Esophagus muscularis mucosa (tissue), 4 donors: ENCODE results near the gene BTBD8. TPM values are rescaled to one million over a fixed set of nuclear protein-coding genes. Genes with fewer than 3 reads are reported as not detected.

Experiments
- DNase-seq: peaks from one replicate; pipeline ENCODE4 v3.0.0-alpha.2; 2017; ENCODE audit errors: extremely low spot score
- H3K27ac ChIP-seq, 4 donors: fragments of 200-600 bp; sonication (generic); replicated peaks in 1 of 4; 1 replicate in 3 of 4; 2 replicates in 1 of 4; pipeline ENCODE4 v1.5.1; 2016 to 2019; ENCODE audit warnings: mild to moderate bottlenecking in 1 of 4
- H3K27me3 ChIP-seq, 4 donors: fragments of 200-600 bp; sonication (generic); one replicate each; pipeline versions ENCODE4 v1.5.1 to v1.6.0; 2016 to 2019
- H3K36me3 ChIP-seq, 4 donors: fragments of 200-600 bp; sonication (generic); one replicate each; pipeline ENCODE4 v1.5.1; 2016 to 2019
- H3K4me1 ChIP-seq, 4 donors: fragments of 200-600 bp; sonication (generic); one replicate each; pipeline ENCODE4 v1.5.1; 2016 to 2019
- H3K4me3 ChIP-seq, 4 donors: fragments of 200-600 bp; sonication (generic); 1 replicate in 2 of 4; 2 replicates in 2 of 4; pipeline ENCODE4 v1.5.1; 2016 to 2019; ENCODE audit warnings: mild to moderate bottlenecking in 4 of 4, moderate library complexity in 1 of 4
- H3K9me3 ChIP-seq, 4 donors: fragments of 200-600 bp; sonication (generic); 1 replicate in 3 of 4; 2 replicates in 1 of 4; pipeline ENCODE4 v1.5.1; 2016 to 2019
- EP300 ChIP-seq: sonication (generic); formaldehyde crosslinking; IDR thresholded peaks from one replicate; pipeline ENCODE4 v1.6.1; 2017; ENCODE audit warnings: antibody characterized with exemption
- POLR2A ChIP-seq: fragments of 450-650 bp; IDR thresholded peaks from one replicate; pipeline ENCODE4 v1.6.1; 2017; ENCODE audit warnings: antibody characterized with exemption, moderate library complexity, mild to moderate bottlenecking, low read depth
- POLR2AphosphoS5 ChIP-seq, 2 donors: sonication (generic); formaldehyde crosslinking; IDR thresholded peaks; one replicate each; pipeline ENCODE4 v1.6.1; 2017; ENCODE audit warnings: antibody characterized with exemption in 2 of 2
- WGBS: methylation state at CpG from one replicate; pipeline ENCODE4 v1.1.5; 2018; 5-methylcytosine and 5-hydroxymethylcytosine counted together
- intact Hi-C: fragments of 100-400 bp; cut with DNase I; formaldehyde crosslinking; loops from one replicate; pipeline ENCODE4 v1.15.1; 2023
- total RNA-seq, 4 donors: library from RNA; depleted of rRNA; stranded (reverse); fragments of >200 nt; gene quantifications; one replicate each; pipeline versions ENCODE4 v1.1.0 to v1.2.1, GENCODE V29; 2016
- TF ChIP-seq, protein P1 (sequence below), 3 experiments: fragments of 200-600 bp in 2 of 3; fragments of 450-650 bp in 1 of 3; sonication (generic) in 2 of 3; IDR thresholded peaks; one replicate each; pipeline ENCODE4 v1.5.1; 2017 to 2019; ENCODE audit warnings: antibody characterized with exemption in 3 of 3, mild to moderate bottlenecking in 2 of 3, moderate library complexity in 1 of 3

The BTBD8 gene
- total RNA-seq, 4 donors from 2014 or later = 4.3 to 7.8 (median 5.9) TPM

DNA sequence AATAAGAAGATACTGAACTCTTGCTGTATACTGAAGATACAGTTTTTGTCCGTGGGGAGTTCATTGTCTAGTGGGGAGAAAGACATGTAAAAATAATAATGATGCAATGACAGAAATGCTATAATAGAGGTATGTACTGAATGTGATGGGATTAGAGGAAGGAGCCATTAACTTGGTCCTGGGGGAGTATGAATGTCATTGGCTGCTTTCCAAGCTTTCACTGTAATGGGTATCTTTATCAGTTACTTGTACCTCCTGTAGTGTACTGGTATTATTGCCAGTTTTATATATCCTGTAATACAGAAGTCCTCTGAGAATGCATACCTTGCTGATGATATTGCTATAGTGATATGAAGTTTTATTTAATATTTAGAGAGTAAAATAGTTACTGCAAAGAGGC lies 7.4 kb downstream of the BTBD8 start:
- Histone ChIP-seq H3K27me3 (no peaks in the 10 kb centered on the region), H3K4me3 (no peak overlapping the region), H3K9me3 (peaks cover 0 to 20% (median 16%) of the 10 kb centered on the region in 4 donors), H3K27ac (no peak overlapping the region), H3K36me3 (peaks cover 0 to 13% (median 3%) of the 10 kb centered on the region in 4 donors), H3K4me1 (no peaks in the 10 kb centered on the region)
- no peak for DNase-seq
- 89% methylated on average over 1 of the region's 1 CpG for WGBS
- TF ChIP-seq POLR2A = no peak
- TF ChIP-seq, protein P1, sequence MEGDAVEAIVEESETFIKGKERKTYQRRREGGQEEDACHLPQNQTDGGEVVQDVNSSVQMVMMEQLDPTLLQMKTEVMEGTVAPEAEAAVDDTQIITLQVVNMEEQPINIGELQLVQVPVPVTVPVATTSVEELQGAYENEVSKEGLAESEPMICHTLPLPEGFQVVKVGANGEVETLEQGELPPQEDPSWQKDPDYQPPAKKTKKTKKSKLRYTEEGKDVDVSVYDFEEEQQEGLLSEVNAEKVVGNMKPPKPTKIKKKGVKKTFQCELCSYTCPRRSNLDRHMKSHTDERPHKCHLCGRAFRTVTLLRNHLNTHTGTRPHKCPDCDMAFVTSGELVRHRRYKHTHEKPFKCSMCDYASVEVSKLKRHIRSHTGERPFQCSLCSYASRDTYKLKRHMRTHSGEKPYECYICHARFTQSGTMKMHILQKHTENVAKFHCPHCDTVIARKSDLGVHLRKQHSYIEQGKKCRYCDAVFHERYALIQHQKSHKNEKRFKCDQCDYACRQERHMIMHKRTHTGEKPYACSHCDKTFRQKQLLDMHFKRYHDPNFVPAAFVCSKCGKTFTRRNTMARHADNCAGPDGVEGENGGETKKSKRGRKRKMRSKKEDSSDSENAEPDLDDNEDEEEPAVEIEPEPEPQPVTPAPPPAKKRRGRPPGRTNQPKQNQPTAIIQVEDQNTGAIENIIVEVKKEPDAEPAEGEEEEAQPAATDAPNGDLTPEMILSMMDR (IDR thresholded peaks at IDR 0.05) = no peak
- TF ChIP-seq POLR2AphosphoS5 (IDR thresholded peaks at IDR 0.05) = no peak
- TF ChIP-seq EP300 = no peak
- intact Hi-C loops = no loop called here

DNA sequence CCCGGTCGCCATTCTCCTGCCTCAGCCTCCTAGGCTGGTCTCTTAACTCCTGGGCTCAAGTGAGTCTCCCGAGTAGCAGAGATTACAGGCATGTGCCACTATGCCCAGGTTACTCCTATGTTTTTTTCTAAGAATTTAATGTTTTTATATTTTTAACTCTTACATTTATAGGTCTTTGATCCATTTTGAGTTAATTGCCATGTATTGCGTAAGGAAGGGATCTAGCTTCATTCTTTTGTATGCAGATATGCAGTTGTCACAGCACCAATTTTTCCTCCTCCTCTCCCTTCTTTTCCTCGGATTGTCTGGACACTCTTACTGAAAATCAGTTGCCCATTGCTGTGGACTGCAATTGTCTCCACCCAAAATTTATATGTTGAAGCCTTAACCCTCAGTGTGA lies 11.5 kb downstream of the BTBD8 start:
- Histone ChIP-seq H3K9me3 (peaks cover 0 to 4% (median 2%) of the 10 kb centered on the region in 4 donors), H3K4me3 (no peak overlapping the region), H3K36me3 (peaks cover 0 to 18% (median 4%) of the 10 kb centered on the region in 4 donors), H3K27ac (no peak overlapping the region), H3K27me3 (no peaks in the 10 kb centered on the region), H3K4me1 (no peaks in the 10 kb centered on the region)
- TF ChIP-seq, protein P1 (IDR thresholded peaks at IDR 0.05) = no peak
- TF ChIP-seq POLR2A (no peak), POLR2AphosphoS5 (IDR thresholded peaks at IDR 0.05) (no peak), EP300 (no peak)
- WGBS = 96% methylated on average over 5 of the region's 5 CpGs
- intact Hi-C loops = no loop called here
- DNase-seq = no peak

DNA sequence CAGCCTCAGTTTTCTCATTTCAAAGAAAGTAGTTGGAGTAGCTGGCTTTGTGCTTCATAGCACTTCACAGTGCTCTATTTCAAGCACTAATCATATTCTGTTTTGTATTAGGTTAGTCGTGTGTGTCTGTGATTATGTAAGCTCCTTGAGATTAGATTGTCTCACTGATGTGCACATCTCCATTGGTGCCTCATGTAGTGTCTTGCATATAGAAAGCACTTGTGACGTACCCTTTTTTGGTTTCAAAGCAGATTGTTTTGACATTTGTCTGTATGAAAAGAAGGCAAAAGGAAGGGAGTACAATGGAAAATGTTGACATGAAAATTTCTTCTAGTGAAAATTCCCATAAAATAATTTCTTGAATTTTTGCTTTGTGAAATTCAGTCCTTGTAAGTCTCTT lies 13.9 kb downstream of the BTBD8 start:
- Histone ChIP-seq H3K27ac (no peak overlapping the region), H3K4me3 (no peak overlapping the region), H3K9me3 (no peaks in the 10 kb centered on the region), H3K36me3 (peaks cover 0 to 16% (median 5%) of the 10 kb centered on the region in 4 donors), H3K4me1 (no peaks in the 10 kb centered on the region), H3K27me3 (no peaks in the 10 kb centered on the region)
- 67% methylated on average over 2 of the region's 2 CpGs for whole genome bisulfite sequencing
- TF ChIP-seq EP300 (no peak), POLR2A (no peak), POLR2AphosphoS5 (IDR thresholded peaks at IDR 0.05) (no peak)
- TF ChIP-seq, protein P1 (IDR thresholded peaks at IDR 0.05) = no peak
- DNase-seq = no peak
- intact Hi-C loops = no loop called here

- no peak overlapping the region for H3K27ac ChIP-seq
- H3K4me1 ChIP-seq = no peaks in the 10 kb centered on the region
- H3K9me3 ChIP-seq = no peaks in the 10 kb centered on the region
- WGBS = 78% methylated on average over 1 of the region's 1 CpG
- no peak overlapping the region for H3K4me3 ChIP-seq
- TF ChIP-seq POLR2AphosphoS5 (IDR thresholded peaks at IDR 0.05) = no peak
- TF ChIP-seq, protein P1 (IDR thresholded peaks at IDR 0.05) = no peak
- intact Hi-C loops = no loop called here
- peaks cover 0 to 11% (median 5%) of the 10 kb centered on the region in 4 donors for H3K36me3 ChIP-seq
- no peak for DNase-seq
- no peaks in the 10 kb centered on the region for H3K27me3 ChIP-seq
These were observed 14.4 kb downstream of the BTBD8 start for GRCh38 chr1:92094595-92094994.

DNA sequence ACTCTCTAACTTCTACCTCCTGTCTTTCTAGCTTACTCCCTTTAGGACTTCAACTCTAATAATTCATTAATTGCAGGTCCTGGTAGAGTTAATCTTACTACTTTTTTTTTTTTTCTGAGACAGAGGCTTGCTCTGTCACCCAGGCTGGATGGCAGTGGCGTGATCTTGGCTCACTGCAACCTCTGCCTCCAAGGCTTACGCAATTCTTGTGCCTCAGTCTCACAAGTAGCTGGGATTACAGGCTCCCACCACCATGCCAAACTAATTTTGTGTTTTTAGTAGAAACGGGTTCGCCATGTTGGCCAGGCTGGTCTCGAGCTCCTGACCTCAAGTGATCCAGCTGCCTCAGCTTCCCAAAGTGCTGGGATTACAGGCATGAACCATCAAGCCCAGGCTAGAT lies 15.7 kb downstream of the BTBD8 start:
- Histone ChIP-seq H3K9me3 (no peaks in the 10 kb centered on the region), H3K4me3 (no peak overlapping the region), H3K27ac (no peak overlapping the region), H3K4me1 (no peaks in the 10 kb centered on the region), H3K36me3 (peaks cover 0 to 10% (median 5%) of the 10 kb centered on the region in 4 donors), H3K27me3 (no peaks in the 10 kb centered on the region)
- 82% methylated on average over 5 of the region's 5 CpGs for WGBS
- no peak for TF ChIP-seq POLR2A
- no peak for TF ChIP-seq POLR2AphosphoS5 (IDR thresholded peaks at IDR 0.05)
- no peak for TF ChIP-seq EP300
- TF ChIP-seq, protein P1 (IDR thresholded peaks at IDR 0.05) = no peak
- intact Hi-C loops = no loop called here
- DNase-seq = no peak
